Panc1 (cell line): ENCODE data around the gene PROSER3.

ENCODE experiments used
- CTCF ChIP-seq: fragments of 450-650 bp; IDR thresholded peaks from 2 replicates; pipeline ENCODE4 v1.5.1; 2017; ENCODE audit warnings: mild to moderate bottlenecking
- REST ChIP-seq, 2 experiments: IDR thresholded peaks; 2 replicates each; pipeline ENCODE4 v1.6.1; 2011 to 2012; ENCODE audit warnings: low read depth in 2 of 2, control low read depth in 1 of 2, low read length in 1 of 2, mild to moderate bottlenecking in 1 of 2, moderate library complexity in 1 of 2; ENCODE audit not compliant: insufficient read depth in 1 of 2
- SIN3A ChIP-seq: IDR thresholded peaks from 2 replicates; pipeline ENCODE4 v1.6.1; 2012; ENCODE audit warnings: low read depth, mild to moderate bottlenecking, low read length, moderate library complexity, borderline replicate concordance; ENCODE audit not compliant: insufficient read depth
- TCF7L2 ChIP-seq: IDR thresholded peaks from 2 replicates; pipeline ENCODE4 v1.6.1; 2011; ENCODE audit warnings: mild to moderate bottlenecking, low read depth, low read length, inconsistent platforms

GRCh38 chr19:35806597-35806996, 48.6 kb downstream of the PROSER3 start:
- TF ChIP-seq CTCF = no peak
- TF ChIP-seq REST (IDR thresholded peaks at IDR 0.05; ENCODE audit: insufficient read depth in 1 of 2, low read depth in 2 of 2, low read length in 1 of 2) = no peak
- TF ChIP-seq SIN3A = no peak
- TF ChIP-seq TCF7L2 = no peak
